Immature natural killer cell (primary cell): Measurements from ENCODE around the gene C2CD2. TPM values are rescaled to one million over a fixed set of nuclear protein-coding genes. Genes with fewer than 3 reads are reported as not detected.

Experiments used
- DNase-seq, 3 donors: peaks; one replicate each; pipeline ENCODE4 v3.0.0; 2022; ENCODE audit warnings: mixed read lengths in 1 of 3
- H3K27ac Mint-ChIP-seq, 6 donors: one replicate each; pipeline ENCODE4 v1.8.0; 2020; ENCODE audit warnings: mixed read lengths in 6 of 6, mild to moderate bottlenecking in 5 of 6, inconsistent platforms in 4 of 6, moderate library complexity in 3 of 6
- H3K27me3 Mint-ChIP-seq, 3 donors: one replicate each; pipeline ENCODE4 v1.8.0; 2020 to 2021; ENCODE audit warnings: low read depth in 3 of 3, mild to moderate bottlenecking in 3 of 3, mixed read lengths in 3 of 3, moderate library complexity in 3 of 3, inconsistent platforms in 1 of 3
- H3K36me3 Mint-ChIP-seq, 3 donors: one replicate each; pipeline ENCODE4 v1.8.0; 2020; ENCODE audit warnings: mixed read lengths in 3 of 3, inconsistent platforms in 2 of 3, mild to moderate bottlenecking in 2 of 3
- H3K4me1 Mint-ChIP-seq, 2 donors: one replicate each; pipeline ENCODE4 v1.8.0; 2020; ENCODE audit warnings: inconsistent platforms in 2 of 2, mild to moderate bottlenecking in 2 of 2, mixed read lengths in 2 of 2, moderate library complexity in 1 of 2
- H3K4me3 Mint-ChIP-seq, 5 donors: one replicate each; pipeline ENCODE4 v1.8.0; 2020; ENCODE audit warnings: mild to moderate bottlenecking in 5 of 5, mixed read lengths in 5 of 5, inconsistent platforms in 3 of 5, moderate library complexity in 3 of 5
- H3K9me3 Mint-ChIP-seq, 6 donors: one replicate each; pipeline ENCODE4 v1.8.0; 2020; ENCODE audit warnings: mild to moderate bottlenecking in 6 of 6, mixed read lengths in 6 of 6, inconsistent platforms in 4 of 6, moderate library complexity in 3 of 6
- polyA plus RNA-seq, 3 donors: library from polyadenylated mRNA; unstranded; fragments of 300-500 nt; fragmentation: Illumina TruSeq; gene quantifications; one replicate each; pipeline ENCODE4 v1.2.3, GENCODE V29; 2021

C2CD2 gene
- polyA plus RNA-seq, 3 donors from 2014 or later, result 2.1 TPM; not detected in 1

- peaks cover 0 to 6% (median 6%) of the 10 kb centered on the region in 3 donors for H3K27me3 Mint-ChIP-seq
- no peak overlapping the region for H3K27ac Mint-ChIP-seq
- H3K9me3 Mint-ChIP-seq, result peaks cover 1 to 5% (median 4%) of the 10 kb centered on the region in 6 donors
- no peaks in the 10 kb centered on the region for H3K4me1 Mint-ChIP-seq
- H3K4me3 Mint-ChIP-seq, result no peak overlapping the region
- DNase-seq, result no peak
- peaks cover 5 to 11% (median 6%) of the 10 kb centered on the region in 3 donors for H3K36me3 Mint-ChIP-seq
These were observed 32.0 kb upstream of the C2CD2 start for GRCh38 chr21:41985662-41986416.

GRCh38 chr21:41983229-41983628, 29.4 kb upstream of the C2CD2 start:
- H3K36me3 Mint-ChIP-seq, result peaks cover 3 to 9% (median 6%) of the 10 kb centered on the region in 3 donors
- peaks cover 1 to 13% (median 4%) of the 10 kb centered on the region in 6 donors for H3K9me3 Mint-ChIP-seq
- no peak overlapping the region for H3K4me3 Mint-ChIP-seq
- DNase-seq, result no peak
- H3K27me3 Mint-ChIP-seq, result peaks cover 6 to 7% (median 6%) of the 10 kb centered on the region in 3 donors
- H3K27ac Mint-ChIP-seq, result no peak overlapping the region
- H3K4me1 Mint-ChIP-seq, result no peaks in the 10 kb centered on the region

GRCh38 chr21:41980561-41980960, 26.7 kb upstream of the C2CD2 start:
- Mint-ChIP-seq H3K4me3 (no peak overlapping the region), H3K4me1 (no peaks in the 10 kb centered on the region), H3K36me3 (peaks cover 3 to 9% (median 6%) of the 10 kb centered on the region in 3 donors), H3K27ac (no peak overlapping the region), H3K27me3 (peaks cover 6 to 7% (median 6%) of the 10 kb centered on the region in 3 donors), H3K9me3 (peaks cover 1 to 13% (median 4%) of the 10 kb centered on the region in 6 donors)
- DNase-seq, result no peak

- Mint-ChIP-seq H3K27me3 (peaks cover 6 to 7% (median 6%) of the 10 kb centered on the region in 3 donors), H3K27ac (no peak overlapping the region)
These were observed 26.0 kb upstream of the C2CD2 start for GRCh38 chr21:41979751-41980369.

GRCh38 chr21:41979335-41979734, 25.5 kb upstream of the C2CD2 start:
- DNase-seq, result no peak
- H3K27ac Mint-ChIP-seq, result no peak overlapping the region
- no peaks in the 10 kb centered on the region for H3K4me1 Mint-ChIP-seq
- peaks cover 1 to 13% (median 4%) of the 10 kb centered on the region in 6 donors for H3K9me3 Mint-ChIP-seq
- peaks cover 6 to 7% (median 6%) of the 10 kb centered on the region in 3 donors for H3K27me3 Mint-ChIP-seq
- peaks cover 3 to 9% (median 6%) of the 10 kb centered on the region in 3 donors for H3K36me3 Mint-ChIP-seq
- no peak overlapping the region for H3K4me3 Mint-ChIP-seq

More at GRCh38 chr21:41979751-41980369, 26.0 kb upstream of the C2CD2 start:
- H3K4me1 Mint-ChIP-seq, result no peaks in the 10 kb centered on the region
- peaks cover 1 to 13% (median 4%) of the 10 kb centered on the region in 6 donors for H3K9me3 Mint-ChIP-seq
- H3K36me3 Mint-ChIP-seq, result peaks cover 3 to 9% (median 6%) of the 10 kb centered on the region in 3 donors
- no peak overlapping the region for H3K4me3 Mint-ChIP-seq
- DNase-seq, result no peak

GRCh38 chr21:41977034-41977950, 23.5 kb upstream of the C2CD2 start:
- Mint-ChIP-seq H3K27ac (no peak overlapping the region), H3K27me3 (peaks cover 0 to 10% (median 3%) of the 10 kb centered on the region in 3 donors), H3K4me1 (no peaks in the 10 kb centered on the region), H3K36me3 (peaks cover under 1 to 3% (median 3%) of the 10 kb centered on the region in 3 donors), H3K4me3 (no peak overlapping the region), H3K9me3 (peaks cover 0 to 9% (median 0%) of the 10 kb centered on the region in 6 donors)
- no peak for DNase-seq

GRCh38 chr21:41976611-41977010, 22.8 kb upstream of the C2CD2 start:
- Mint-ChIP-seq H3K27ac (no peak overlapping the region), H3K4me1 (no peaks in the 10 kb centered on the region), H3K4me3 (no peak overlapping the region), H3K9me3 (peaks cover 0 to 8% (median 0%) of the 10 kb centered on the region in 6 donors), H3K27me3 (peaks cover 0 to 10% (median 3%) of the 10 kb centered on the region in 3 donors), H3K36me3 (peaks cover 0 to 3% (median 0%) of the 10 kb centered on the region in 3 donors)
- DNase-seq, result no peak

GRCh38 chr21:41975391-41976272, 21.8 kb upstream of the C2CD2 start:
- peaks cover 0 to 10% (median 0%) of the 10 kb centered on the region in 3 donors for H3K27me3 Mint-ChIP-seq
- peaks cover 0 to 3% (median 0%) of the 10 kb centered on the region in 3 donors for H3K36me3 Mint-ChIP-seq
- H3K4me3 Mint-ChIP-seq, result no peak overlapping the region
- no peak overlapping the region for H3K27ac Mint-ChIP-seq
- H3K4me1 Mint-ChIP-seq, result no peaks in the 10 kb centered on the region
- no peak for DNase-seq
- peaks cover 0 to 8% (median 0%) of the 10 kb centered on the region in 6 donors for H3K9me3 Mint-ChIP-seq

- peaks cover 0 to 3% (median 0%) of the 10 kb centered on the region in 3 donors for H3K36me3 Mint-ChIP-seq
- H3K9me3 Mint-ChIP-seq, result peaks cover 0 to 8% (median 0%) of the 10 kb centered on the region in 6 donors
- no peak overlapping the region for H3K27ac Mint-ChIP-seq
- no peak overlapping the region for H3K4me3 Mint-ChIP-seq
- no peak for DNase-seq
- H3K27me3 Mint-ChIP-seq, result peaks cover 0 to 8% (median 0%) of the 10 kb centered on the region in 3 donors
- no peaks in the 10 kb centered on the region for H3K4me1 Mint-ChIP-seq
These were observed 20.9 kb upstream of the C2CD2 start for GRCh38 chr21:41974752-41975053.

- Mint-ChIP-seq H3K4me1 (no peaks in the 10 kb centered on the region), H3K36me3 (peaks cover 0 to under 1% (median 0%) of the 10 kb centered on the region in 3 donors), H3K9me3 (peaks cover 0 to 2% (median 0%) of the 10 kb centered on the region in 6 donors), H3K4me3 (no peak overlapping the region), H3K27ac (no peak overlapping the region), H3K27me3 (peaks cover 0 to 4% (median 0%) of the 10 kb centered on the region in 3 donors)
- DNase-seq, result no peak
These were observed 20.3 kb upstream of the C2CD2 start for GRCh38 chr21:41973861-41974751.

- H3K27me3 Mint-ChIP-seq, result peaks cover 0 to 3% (median 0%) of the 10 kb centered on the region in 3 donors
- DNase-seq, result no peak
- H3K27ac Mint-ChIP-seq, result no peak overlapping the region
- no peaks in the 10 kb centered on the region for H3K36me3 Mint-ChIP-seq
- H3K4me1 Mint-ChIP-seq, result no peaks in the 10 kb centered on the region
- H3K4me3 Mint-ChIP-seq, result no peak overlapping the region
- H3K9me3 Mint-ChIP-seq, result no peaks in the 10 kb centered on the region
These were observed 19.6 kb upstream of the C2CD2 start for GRCh38 chr21:41973427-41973831.
